Stimulated activated CD8-positive, alpha-beta memory T cell treated with anti-CD3 and anti-CD28 coated beads, Interleukin-12 subunit alpha, Interleukin-12 subunit beta, amount 100 ng/mL, for 1 hour (primary cell): Measurements from ENCODE around the gene LYPD6.

Experiments
- DNase-seq: peaks from one replicate; pipeline ENCODE4 v3.0.0-alpha.2; 2020; ENCODE audit warnings: low read depth

Gene LYPD6

GRCh38 chr2:149348291-149348690 is 17.9 kb downstream of the LYPD6 start:
- DNase-seq = no peak

GRCh38 chr2:149353421-149353820 is 23.0 kb downstream of the LYPD6 start:
- DNase-seq = no peak

- no peak for DNase-seq
Measured at GRCh38 chr2:149355716-149356422, 25.5 kb downstream of the LYPD6 start.

GRCh38 chr2:149357058-149357457 is 26.7 kb downstream of the LYPD6 start:
- DNase-seq = no peak

- no peak for DNase-seq
Measured at GRCh38 chr2:149360106-149360505, 29.7 kb downstream of the LYPD6 start.

GRCh38 chr2:149363958-149364357 is 33.6 kb downstream of the LYPD6 start:
- no peak for DNase-seq

- no peak for DNase-seq
Measured at GRCh38 chr2:149364839-149365238, 34.5 kb downstream of the LYPD6 start.

- no peak for DNase-seq
Measured at GRCh38 chr2:149365931-149366583, 35.7 kb downstream of the LYPD6 start.

GRCh38 chr2:149370061-149370775 is 39.8 kb downstream of the LYPD6 start:
- DNase-seq = no peak

GRCh38 chr2:149371476-149371875 is 41.1 kb downstream of the LYPD6 start:
- no peak for DNase-seq

- DNase-seq = no peak
Measured at GRCh38 chr2:149375801-149376361, 45.5 kb downstream of the LYPD6 start.

- no peak for DNase-seq
Measured at GRCh38 chr2:149380205-149380604, 49.8 kb downstream of the LYPD6 start.

GRCh38 chr2:149383340-149383739 is 53.0 kb downstream of the LYPD6 start:
- DNase-seq = no peak

GRCh38 chr2:149385350-149385749 is 55.0 kb downstream of the LYPD6 start:
- no peak for DNase-seq

GRCh38 chr2:149387411-149387810 is 57.0 kb downstream of the LYPD6 start:
- no peak for DNase-seq

- DNase-seq = no peak
Measured at GRCh38 chr2:149388120-149388816, 57.9 kb downstream of the LYPD6 start.

GRCh38 chr2:149389506-149390167 is 59.2 kb downstream of the LYPD6 start:
- no peak for DNase-seq

- no peak for DNase-seq
Measured at GRCh38 chr2:149393614-149394013, 63.2 kb downstream of the LYPD6 start.

GRCh38 chr2:149394864-149395263 is 64.5 kb downstream of the LYPD6 start:
- DNase-seq = no peak

GRCh38 chr2:149399934-149400615 is 69.7 kb downstream of the LYPD6 start:
- no peak for DNase-seq

GRCh38 chr2:149400997-149401396 is 70.6 kb downstream of the LYPD6 start:
- DNase-seq = no peak
